GM12875 (cell line): ENCODE results near the gene SEMA5A.

Experiments
- H3K4me3 ChIP-seq: one replicate; pipeline ENCODE4 v1.5.1; 2011; ENCODE audit warnings: low read depth, low read length, control low read depth
- TF ChIP-seq, protein P1 (sequence below): IDR thresholded peaks from 2 replicates; pipeline ENCODE4 v1.5.1; 2011; ENCODE audit warnings: low read depth, mild to moderate bottlenecking, control low read depth, inconsistent platforms, low read length, moderate library complexity, borderline replicate concordance; ENCODE audit not compliant: insufficient read depth

The SEMA5A gene

DNA sequence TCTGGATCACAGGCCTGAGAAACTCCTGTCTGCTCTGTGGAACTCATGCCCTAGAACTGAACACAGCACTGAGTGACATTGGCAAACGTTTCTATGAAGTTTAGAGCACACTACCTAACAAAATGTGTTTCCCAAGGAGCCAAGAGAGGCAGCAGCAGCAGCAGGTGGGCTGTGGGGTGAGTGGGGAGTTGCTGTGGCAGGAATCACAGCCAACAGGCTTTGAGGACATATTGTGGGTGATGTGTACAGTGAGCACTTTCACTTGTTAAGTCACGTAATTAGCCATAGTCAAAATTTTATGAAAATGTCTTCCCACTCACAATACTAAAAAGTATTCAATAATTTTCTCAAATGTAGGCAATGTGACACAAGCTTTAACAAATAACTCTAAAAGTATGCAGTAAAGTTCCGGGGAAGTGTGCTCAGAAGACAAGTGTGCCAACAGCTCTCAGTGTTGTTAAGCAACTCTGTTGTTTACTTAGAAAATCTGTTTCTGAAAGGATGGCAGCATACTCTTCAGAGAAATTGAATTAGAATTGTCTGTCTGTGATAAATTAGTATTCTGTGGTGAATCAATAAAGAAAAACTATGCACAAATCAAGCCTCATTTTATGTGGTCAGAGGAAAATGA is 482.1 kb downstream of the SEMA5A start:
- no peak overlapping the region for H3K4me3 ChIP-seq
- TF ChIP-seq, protein P1, sequence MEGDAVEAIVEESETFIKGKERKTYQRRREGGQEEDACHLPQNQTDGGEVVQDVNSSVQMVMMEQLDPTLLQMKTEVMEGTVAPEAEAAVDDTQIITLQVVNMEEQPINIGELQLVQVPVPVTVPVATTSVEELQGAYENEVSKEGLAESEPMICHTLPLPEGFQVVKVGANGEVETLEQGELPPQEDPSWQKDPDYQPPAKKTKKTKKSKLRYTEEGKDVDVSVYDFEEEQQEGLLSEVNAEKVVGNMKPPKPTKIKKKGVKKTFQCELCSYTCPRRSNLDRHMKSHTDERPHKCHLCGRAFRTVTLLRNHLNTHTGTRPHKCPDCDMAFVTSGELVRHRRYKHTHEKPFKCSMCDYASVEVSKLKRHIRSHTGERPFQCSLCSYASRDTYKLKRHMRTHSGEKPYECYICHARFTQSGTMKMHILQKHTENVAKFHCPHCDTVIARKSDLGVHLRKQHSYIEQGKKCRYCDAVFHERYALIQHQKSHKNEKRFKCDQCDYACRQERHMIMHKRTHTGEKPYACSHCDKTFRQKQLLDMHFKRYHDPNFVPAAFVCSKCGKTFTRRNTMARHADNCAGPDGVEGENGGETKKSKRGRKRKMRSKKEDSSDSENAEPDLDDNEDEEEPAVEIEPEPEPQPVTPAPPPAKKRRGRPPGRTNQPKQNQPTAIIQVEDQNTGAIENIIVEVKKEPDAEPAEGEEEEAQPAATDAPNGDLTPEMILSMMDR, result no peak

DNA sequence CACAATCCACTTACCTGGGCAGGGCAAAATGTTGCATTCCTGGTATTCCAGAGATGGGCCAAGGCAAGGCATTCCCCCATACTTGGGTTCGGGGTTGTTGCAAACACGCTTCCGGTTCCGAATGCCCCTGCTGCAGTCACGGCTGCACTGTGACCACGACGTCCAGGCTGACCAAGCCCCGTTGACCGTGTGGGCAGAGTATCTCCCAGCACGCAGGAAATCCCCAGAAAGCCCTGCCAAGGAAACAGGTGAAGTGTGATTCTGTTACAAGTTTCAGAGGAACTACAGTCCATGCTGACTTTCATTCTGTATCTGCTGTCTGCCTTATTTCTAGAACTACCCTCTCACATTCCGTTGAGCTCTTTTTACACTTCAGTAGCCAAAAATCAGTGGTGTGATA is 483.0 kb downstream of the SEMA5A start:
- TF ChIP-seq, protein P1, result no peak
- no peak overlapping the region for H3K4me3 ChIP-seq

DNA sequence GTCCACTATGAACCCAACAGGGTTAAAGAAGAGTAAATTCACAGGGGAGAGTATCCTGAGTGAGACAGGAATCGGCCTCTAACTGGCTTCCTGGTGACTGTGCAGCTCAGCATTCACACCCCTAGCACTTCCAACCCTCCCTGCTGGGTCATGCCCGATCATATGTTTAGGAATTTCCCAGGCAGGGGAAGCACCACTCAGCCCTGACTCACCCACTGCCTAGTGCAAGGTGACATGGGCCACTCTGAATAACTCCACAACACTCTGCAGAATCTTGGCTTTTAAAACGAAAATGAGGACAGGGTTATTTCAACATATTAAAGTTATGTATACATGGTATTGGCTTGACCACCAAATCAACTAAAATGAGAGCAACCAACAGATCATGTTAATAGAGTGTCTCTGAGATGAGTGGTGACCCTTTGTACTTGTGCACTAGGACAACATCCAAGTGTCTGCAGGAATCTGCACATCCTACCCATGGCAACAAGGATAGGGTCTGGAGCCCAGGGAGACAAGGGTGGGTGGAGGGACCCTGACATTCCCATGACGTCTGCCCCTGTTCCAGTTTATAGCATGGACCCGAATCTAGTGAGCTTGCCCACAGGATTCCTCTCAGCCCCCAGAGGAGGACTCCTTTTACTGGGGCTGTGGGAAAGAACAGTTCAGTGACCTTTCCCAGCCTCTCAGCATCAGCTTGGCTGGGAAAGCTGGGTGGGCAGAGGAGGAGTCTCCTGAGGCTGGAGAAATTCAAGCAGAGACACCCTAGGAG is 485.8 kb downstream of the SEMA5A start:
- TF ChIP-seq, protein P1, result no peak
- no peak overlapping the region for H3K4me3 ChIP-seq

DNA sequence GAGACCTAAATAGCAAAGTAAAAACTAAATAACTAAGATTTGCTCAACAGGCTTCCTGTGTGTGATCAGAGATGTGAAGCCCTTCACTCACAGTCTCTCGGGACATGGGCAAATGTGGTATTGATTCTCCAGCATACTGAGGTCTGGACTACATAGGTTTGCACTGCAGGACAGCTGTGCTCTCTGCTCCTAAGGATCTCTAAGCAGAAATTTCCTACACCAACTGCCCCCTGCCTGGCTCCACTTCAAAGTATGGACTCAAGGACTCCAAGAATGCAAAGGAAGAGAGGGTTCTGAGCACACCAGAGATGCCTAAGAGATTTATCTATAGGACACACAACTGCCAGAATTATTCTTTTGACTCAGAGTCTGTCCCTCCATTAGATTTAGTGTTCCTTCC is 487.2 kb downstream of the SEMA5A start:
- no peak overlapping the region for H3K4me3 ChIP-seq
- TF ChIP-seq, protein P1, result no peak

DNA sequence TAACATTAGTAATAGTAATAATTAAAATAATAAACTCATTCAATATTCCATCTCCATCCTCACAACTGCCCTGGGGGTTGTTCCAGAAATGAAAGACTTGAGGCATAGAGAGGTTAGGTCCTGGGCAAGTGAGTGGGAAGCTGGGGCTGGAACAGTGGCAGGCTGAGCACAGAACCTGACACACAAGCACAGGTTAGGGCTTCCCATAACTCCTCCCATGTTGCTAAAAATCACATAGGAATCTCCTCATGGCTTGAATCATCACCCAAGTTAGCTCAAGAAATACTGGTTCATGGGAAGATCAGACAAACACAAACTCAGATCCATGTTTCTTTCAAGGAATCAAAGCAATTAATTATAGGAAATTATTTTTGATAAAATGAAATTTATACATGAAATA is 487.7 kb downstream of the SEMA5A start:
- TF ChIP-seq, protein P1, result no peak
- H3K4me3 ChIP-seq, result no peak overlapping the region

DNA sequence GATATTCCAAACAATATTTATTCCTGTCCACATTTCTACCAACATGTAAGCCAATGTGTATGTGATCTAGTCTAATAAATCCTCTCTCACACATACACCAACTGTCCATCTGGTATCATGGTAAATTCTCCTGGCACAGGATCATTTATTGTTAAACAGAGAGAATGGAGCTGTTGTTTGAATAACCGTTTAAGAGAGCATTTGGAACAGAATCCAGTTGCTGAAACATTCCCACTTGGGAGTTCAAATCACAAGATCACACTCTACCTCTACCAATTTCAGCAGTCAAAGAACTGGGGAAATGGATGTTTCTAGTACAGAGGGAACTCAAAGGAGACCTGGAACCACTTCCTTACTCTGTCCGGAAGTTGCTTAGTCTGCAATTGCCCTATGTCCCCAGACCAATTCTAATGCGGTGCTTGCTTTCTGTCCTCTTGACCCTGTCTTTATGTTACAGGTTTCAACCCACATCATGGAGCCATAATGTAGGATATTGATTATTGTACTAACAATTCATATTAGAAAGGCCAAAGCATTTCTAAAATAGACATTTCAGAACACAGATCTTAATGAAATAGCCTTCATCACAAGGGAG is 488.4 kb downstream of the SEMA5A start:
- TF ChIP-seq, protein P1, result no peak
- no peak overlapping the region for H3K4me3 ChIP-seq

DNA sequence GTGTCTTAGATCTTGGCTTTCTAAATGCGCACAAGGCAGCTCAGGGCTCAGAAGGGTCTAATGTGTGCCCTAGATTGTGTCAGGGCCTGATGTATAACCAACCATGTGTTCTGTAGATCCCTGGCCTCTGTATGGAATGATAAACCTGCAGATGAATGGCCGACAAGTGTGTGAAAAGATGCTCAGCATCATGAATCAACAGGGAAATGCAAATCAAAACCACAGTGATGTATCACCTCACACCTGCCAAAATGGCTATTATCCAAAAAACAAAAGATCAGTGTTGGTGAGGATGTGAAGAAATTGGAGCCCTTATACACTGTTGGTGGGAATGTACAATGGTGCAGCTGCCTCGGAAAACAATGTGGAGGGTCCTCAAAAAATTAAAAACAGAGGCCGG is 489.8 kb downstream of the SEMA5A start:
- H3K4me3 ChIP-seq, result no peak overlapping the region
- TF ChIP-seq, protein P1, result no peak
